ENCODE results near the gene ARL4A. TPM values are rescaled to one million over a fixed set of nuclear protein-coding genes. Genes with fewer than 3 reads are reported as not detected.

Gene ARL4A
- total RNA-seq, 1 donor from 2014 or later = 54.8 TPM

- no peak for TF ChIP-seq CTCF (IDR thresholded peaks at IDR 0.05; ENCODE audit: insufficient read depth, low read length, severe bottlenecking)
- Histone ChIP-seq H3K4me3 (ENCODE audit: low read depth, low read length) (no peak overlapping the region), H3K27me3 (ENCODE audit: control insufficient read depth, insufficient read depth, low read length) (no peaks in the 10 kb centered on the region), H3K36me3 (ENCODE audit: control insufficient read depth, insufficient read depth, low read length) (no peaks in the 10 kb centered on the region)
- FAIRE-seq (no peak), DNase-seq (ENCODE audit: low read depth) (no peak)
Measured at GRCh38 chr7:12719981-12720865, 32.8 kb downstream of the ARL4A start.

- DNase-seq (ENCODE audit: low read depth) (no peak), FAIRE-seq (no peak)
- Histone ChIP-seq H3K4me3 (ENCODE audit: low read depth, low read length) (no peak overlapping the region), H3K27me3 (ENCODE audit: control insufficient read depth, insufficient read depth, low read length) (no peaks in the 10 kb centered on the region), H3K36me3 (ENCODE audit: control insufficient read depth, insufficient read depth, low read length) (no peaks in the 10 kb centered on the region)
- no peak for TF ChIP-seq CTCF (IDR thresholded peaks at IDR 0.05; ENCODE audit: insufficient read depth, low read length, severe bottlenecking)
Measured at GRCh38 chr7:12721286-12721830, 33.9 kb downstream of the ARL4A start.

- FAIRE-seq (peak; percentile 7), DNase-seq (ENCODE audit: low read depth) (peak; percentile 80)
- TF ChIP-seq CTCF (IDR thresholded peaks at IDR 0.05; ENCODE audit: insufficient read depth, low read length, severe bottlenecking) = no peak
- H3K36me3 ChIP-seq (ENCODE audit: control insufficient read depth, insufficient read depth, low read length) = no peaks in the 10 kb centered on the region
- H3K4me3 ChIP-seq (ENCODE audit: low read depth, low read length) = no peak overlapping the region
- H3K27me3 ChIP-seq (ENCODE audit: control insufficient read depth, insufficient read depth, low read length) = no peaks in the 10 kb centered on the region
Measured at GRCh38 chr7:12722136-12722535, 34.7 kb downstream of the ARL4A start.

- Histone ChIP-seq H3K4me3 (ENCODE audit: low read depth, low read length) (no peak overlapping the region), H3K36me3 (ENCODE audit: control insufficient read depth, insufficient read depth, low read length) (no peaks in the 10 kb centered on the region), H3K27me3 (ENCODE audit: control insufficient read depth, insufficient read depth, low read length) (no peaks in the 10 kb centered on the region)
- FAIRE-seq (peak; percentile 7), DNase-seq (ENCODE audit: low read depth) (no peak)
- TF ChIP-seq CTCF (IDR thresholded peaks at IDR 0.05; ENCODE audit: insufficient read depth, low read length, severe bottlenecking) = no peak
Measured at GRCh38 chr7:12722636-12723605, 35.5 kb downstream of the ARL4A start.

GRCh38 chr7:12725575-12726316 lies 38.3 kb downstream of the ARL4A start:
- no peak for FAIRE-seq
- Histone ChIP-seq H3K27me3 (ENCODE audit: control insufficient read depth, insufficient read depth, low read length) (no peaks in the 10 kb centered on the region), H3K4me3 (ENCODE audit: low read depth, low read length) (no peak overlapping the region), H3K36me3 (ENCODE audit: control insufficient read depth, insufficient read depth, low read length) (no peaks in the 10 kb centered on the region)
- no peak for DNase-seq (ENCODE audit: low read depth)
- TF ChIP-seq CTCF (IDR thresholded peaks at IDR 0.05; ENCODE audit: insufficient read depth, low read length, severe bottlenecking) = no peak
